NT2/D1 (cell line): Measurements from ENCODE around the gene GTF2A1L.

Experiments used
- SUZ12 ChIP-seq: IDR thresholded peaks from 2 replicates; pipeline ENCODE4 v1.6.1; 2011; ENCODE audit not compliant: insufficient read length, insufficient read depth; ENCODE audit errors: extremely low read depth
- ZNF274 ChIP-seq: IDR thresholded peaks from 2 replicates; pipeline ENCODE4 v1.6.1; 2011; ENCODE audit warnings: mild to moderate bottlenecking, low read depth, low read length

GRCh38 chr2:48607307-48608014 is 10.2 kb upstream of the GTF2A1L start:
- TF ChIP-seq SUZ12: no peak
- no peak for TF ChIP-seq ZNF274
